ENCODE measurements around the gene INPP4A. TPM values are rescaled to one million over a fixed set of nuclear protein-coding genes. Genes with fewer than 3 reads are reported as not detected.
A peak's percentile ranks its signal among the peaks of the same experiment; 100 is the strongest.

Gene INPP4A
- total and polyA plus RNA-seq, 9 of the 15 experiments (the other 6 are each of a cell fraction or from before 2014, with no cell fraction given), result 1.8 to 15.7 (median 8.3) TPM

DNA sequence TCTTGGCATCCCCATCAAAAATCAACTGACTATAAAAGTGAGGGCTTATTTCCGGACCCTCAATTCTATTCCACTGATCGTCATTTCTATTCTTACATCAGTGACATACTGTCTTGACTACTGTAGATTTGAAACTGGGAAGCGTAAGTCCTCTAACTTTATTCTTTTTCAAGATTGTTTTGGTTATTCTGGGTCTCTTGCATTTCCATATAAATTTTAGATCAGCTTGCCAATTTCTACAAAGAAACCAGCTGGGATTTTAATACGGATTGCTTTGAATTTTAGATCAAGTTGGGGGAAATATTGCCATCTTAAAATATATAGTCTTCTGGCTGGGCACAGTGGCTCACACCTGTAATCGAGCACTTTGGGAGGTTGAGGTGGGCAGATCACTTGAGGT lies 17.9 kb upstream of the INPP4A start:
- no peak for TF ChIP-seq ARHGAP35 (IDR thresholded peaks at IDR 0.05; ENCODE audit: partially characterized antibody)
- no peak for TF ChIP-seq RBM25 (IDR thresholded peaks at IDR 0.05; ENCODE audit: low read depth, low read length, severe bottlenecking)
- ATAC-seq (no peak), FAIRE-seq (no peak), DNase-seq (ENCODE audit: extremely low read depth in 1 of 4, low spot score in 3 of 4) (no peak)
- ChIA-PET POLR2A (no interaction called here), CTCF (ENCODE audit: low intra/inter-chr PET ratio) (no interaction called here)
- BruUV-seq (replicated peaks), result no TSS peak
- Histone ChIP-seq H3K9ac (ENCODE audit: insufficient read depth in 1 of 2, low read depth in 2 of 2, low read length in 2 of 2) (no peak overlapping the region), H3K27ac (ENCODE audit: extremely low read depth, low read depth, low read length) (no peak overlapping the region), H3K9me3 (replicated peaks; ENCODE audit: control insufficient read depth, insufficient read depth, low read depth, low read length) (no peaks in the 10 kb centered on the region; the same call in 1 of the 2 replicates), H3K27me3 (ENCODE audit: control insufficient read depth in 2 of 2, insufficient read depth in 2 of 2, low read length in 2 of 2) (no peaks in the 10 kb centered on the region), H3K9me1 (ENCODE audit: control insufficient read depth, insufficient read depth, low read length) (no peaks in the 10 kb centered on the region), H3K4me3 (no peak overlapping the region), H3K79me2 (ENCODE audit: control insufficient read depth, insufficient read depth, low read length) (no peaks in the 10 kb centered on the region), H3K36me3 (ENCODE audit: control insufficient read depth, insufficient read depth, low read length) (no peaks in the 10 kb centered on the region), H3K4me1 (replicated peaks in 1 of 2; ENCODE audit: control insufficient read depth in 2 of 2, insufficient read depth in 2 of 2, low read length in 2 of 2) (no peaks in the 10 kb centered on the region; a peak in 1 of 5 replicates), H4K20me1 (replicated peaks; ENCODE audit: control insufficient read depth, insufficient read depth, low read length) (no peaks in the 10 kb centered on the region), H3K4me2 (ENCODE audit: insufficient read depth, low read length) (no peak overlapping the region), H2AFZ (ENCODE audit: low read depth, low read length) (no peak overlapping the region)
- in situ Hi-C loops (cut with MboI) (no loop called here), intact Hi-C loops (cut with micrococcal nuclease) (no loop called here)
- WGBS (ENCODE audit: insufficient coverage, low coverage, missing lambda C conversion rate), result 11% methylated on average over 5 of the region's 5 CpGs

GRCh38 chr2:98432145-98432544 lies 12.5 kb upstream of the INPP4A start:
- ChIA-PET POLR2A (no interaction called here), CTCF (ENCODE audit: low intra/inter-chr PET ratio) (no interaction called here)
- no peaks in the 10 kb centered on the region; a peak in 1 of 5 replicates for H3K4me1 ChIP-seq (replicated peaks in 1 of 2; ENCODE audit: control insufficient read depth in 2 of 2, insufficient read depth in 2 of 2, low read length in 2 of 2)
- ATAC-seq (no peak), DNase-seq (ENCODE audit: extremely low read depth in 1 of 4, low spot score in 3 of 4) (no peak), FAIRE-seq (no peak)
- H2AFZ ChIP-seq (ENCODE audit: low read depth, low read length), result no peak overlapping the region
- no peaks in the 10 kb centered on the region for H3K9me1 ChIP-seq (ENCODE audit: control insufficient read depth, insufficient read depth, low read length)
- H3K9ac ChIP-seq (ENCODE audit: insufficient read depth in 1 of 2, low read depth in 2 of 2, low read length in 2 of 2), result no peak overlapping the region
- intact Hi-C loops (cut with micrococcal nuclease), result no loop called here
- TF ChIP-seq ZNF316 (IDR thresholded peaks at IDR 0.05) (peak; percentile 55), TSHZ1 (CRISPR knock-in tag; IDR thresholded peaks at IDR 0.05) (no peak), NBN (IDR thresholded peaks at IDR 0.05; ENCODE audit: low read depth) (no peak), SETDB1 (IDR thresholded peaks at IDR 0.05; ENCODE audit: low read length) (no peak)
- H3K4me3 ChIP-seq, result no peak overlapping the region
- no TSS peak for BruUV-seq (replicated peaks)
- no peak overlapping the region for H3K27ac ChIP-seq (ENCODE audit: extremely low read depth, low read depth, low read length)
- H3K27me3 ChIP-seq (ENCODE audit: control insufficient read depth in 2 of 2, insufficient read depth in 2 of 2, low read length in 2 of 2), result no peaks in the 10 kb centered on the region
- in situ Hi-C loops (cut with MboI), result no loop called here
- no peak overlapping the region for H3K4me2 ChIP-seq (ENCODE audit: insufficient read depth, low read length)
- H3K79me2 ChIP-seq (ENCODE audit: control insufficient read depth, insufficient read depth, low read length), result no peaks in the 10 kb centered on the region
- H3K9me3 ChIP-seq (replicated peaks; ENCODE audit: control insufficient read depth, insufficient read depth, low read depth, low read length), result peaks cover 3% of the 10 kb centered on the region
- H4K20me1 ChIP-seq (replicated peaks; ENCODE audit: control insufficient read depth, insufficient read depth, low read length), result no peaks in the 10 kb centered on the region
- H3K36me3 ChIP-seq (ENCODE audit: control insufficient read depth, insufficient read depth, low read length), result no peaks in the 10 kb centered on the region
